ENCODE data around the gene TMA7B.

TMA7B gene

DNA sequence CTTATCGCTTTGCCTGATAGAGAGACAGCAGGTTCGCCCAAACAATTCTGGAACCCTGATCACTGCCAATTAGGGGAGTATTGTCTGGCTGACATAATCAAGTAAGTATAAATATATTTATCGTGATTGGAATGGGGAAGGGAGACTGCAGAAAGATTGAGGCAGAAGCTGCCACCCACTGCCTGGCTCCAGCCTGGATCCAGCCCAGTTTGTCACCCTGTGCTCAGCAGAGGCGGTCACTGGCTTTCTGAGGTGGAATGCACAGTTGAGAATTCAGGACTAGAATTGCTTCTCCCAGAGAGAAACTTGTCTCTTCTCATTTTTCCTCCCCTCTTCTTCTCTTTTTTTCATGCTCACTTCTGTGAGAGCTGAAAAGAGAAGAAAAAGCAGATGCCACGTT lies 33.4 kb upstream of the TMA7B start:
- peak overlapping the region in 1 of 2 donors; percentile 75 for H3K27ac Mint-ChIP-seq
- H3K9me3 Mint-ChIP-seq = no peaks in the 10 kb centered on the region
- H3K4me3 Mint-ChIP-seq = no peak overlapping the region
- peaks cover 56% of the 10 kb centered on the region for H3K4me1 Mint-ChIP-seq
- no peak for DNase-seq
- ATAC-seq = no peak
- no peaks in the 10 kb centered on the region for H3K27me3 Mint-ChIP-seq

DNA sequence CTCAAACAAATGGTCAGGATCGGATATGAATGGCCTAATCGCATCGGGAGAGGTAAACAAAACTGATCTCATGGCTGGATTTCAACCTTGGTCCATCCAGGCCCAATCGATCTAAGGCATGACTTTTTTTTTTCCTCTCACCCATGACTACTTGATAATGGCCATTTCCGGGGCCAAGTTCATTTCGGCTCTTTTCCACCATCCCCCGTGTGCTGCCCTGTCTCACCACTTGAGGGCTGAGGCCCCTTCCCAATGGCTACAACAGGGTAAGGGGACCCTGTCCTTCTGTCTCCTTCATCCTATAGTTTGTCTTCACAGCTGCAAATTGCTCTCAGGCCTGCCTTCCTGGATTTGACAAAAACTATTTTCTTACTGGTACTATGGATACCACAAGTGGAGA lies 32.7 kb upstream of the TMA7B start:
- ATAC-seq (peak; percentile 73), DNase-seq (peak in 1 of 2 donors; percentile 52)
- H3K4me3 Mint-ChIP-seq = no peak overlapping the region
- peaks cover 49% of the 10 kb centered on the region for H3K4me1 Mint-ChIP-seq
- H3K27ac Mint-ChIP-seq = peak overlapping the region in 1 of 2 donors; percentile 77
- H3K9me3 Mint-ChIP-seq = no peaks in the 10 kb centered on the region
- H3K27me3 Mint-ChIP-seq = no peaks in the 10 kb centered on the region

DNA sequence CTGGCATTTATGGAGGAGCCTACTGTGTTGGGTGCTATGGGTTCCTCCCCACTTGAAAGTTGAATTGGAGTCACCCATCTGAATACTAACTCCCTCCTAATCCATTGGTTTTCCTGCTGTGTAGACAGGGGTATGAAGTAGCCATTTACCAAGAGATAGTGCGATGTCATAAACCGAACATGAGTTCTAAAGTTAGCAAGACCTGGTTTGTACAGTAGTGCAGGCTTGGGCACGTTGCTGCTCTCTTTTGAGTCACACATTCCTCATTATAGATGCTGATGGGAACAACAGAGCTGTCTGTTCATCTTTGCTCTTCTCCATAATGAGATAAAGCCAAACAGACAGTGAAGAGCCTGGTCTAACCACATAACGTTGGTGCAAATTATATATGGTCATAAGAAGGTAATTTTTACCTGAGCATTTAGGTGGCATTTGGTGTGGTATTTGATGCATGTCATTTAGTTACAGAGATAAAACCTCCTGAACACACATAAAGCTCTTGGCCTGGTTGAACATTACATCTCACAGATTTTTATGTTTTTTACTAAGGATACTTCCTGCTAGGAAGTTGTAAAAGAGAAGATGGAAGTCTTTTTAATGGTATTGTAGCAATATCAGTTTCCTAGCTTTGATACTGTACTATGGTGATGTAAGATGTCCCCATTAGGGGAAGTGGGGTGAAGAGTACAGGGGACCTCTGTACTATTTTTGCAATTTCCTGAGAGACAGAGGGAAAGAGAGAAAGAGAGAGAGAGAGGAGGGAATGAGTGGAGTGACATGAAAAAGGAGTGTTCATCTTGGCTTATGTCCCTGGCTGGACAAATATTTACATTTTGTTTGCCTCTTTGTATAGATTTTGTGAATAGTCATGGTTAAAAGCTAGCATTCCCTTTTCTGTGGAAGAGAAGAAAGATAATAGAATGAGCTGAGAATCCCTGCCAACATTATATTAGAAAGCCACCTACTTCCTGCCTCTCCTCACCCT lies 31.4 kb upstream of the TMA7B start:
- Mint-ChIP-seq H3K27me3 (no peaks in the 10 kb centered on the region), H3K9me3 (no peaks in the 10 kb centered on the region), H3K4me1 (peaks cover 49% of the 10 kb centered on the region), H3K4me3 (no peak overlapping the region), H3K27ac (peak overlapping the region in 1 of 2 donors; percentile 77)
- ATAC-seq = no peak
- no peak for DNase-seq

DNA sequence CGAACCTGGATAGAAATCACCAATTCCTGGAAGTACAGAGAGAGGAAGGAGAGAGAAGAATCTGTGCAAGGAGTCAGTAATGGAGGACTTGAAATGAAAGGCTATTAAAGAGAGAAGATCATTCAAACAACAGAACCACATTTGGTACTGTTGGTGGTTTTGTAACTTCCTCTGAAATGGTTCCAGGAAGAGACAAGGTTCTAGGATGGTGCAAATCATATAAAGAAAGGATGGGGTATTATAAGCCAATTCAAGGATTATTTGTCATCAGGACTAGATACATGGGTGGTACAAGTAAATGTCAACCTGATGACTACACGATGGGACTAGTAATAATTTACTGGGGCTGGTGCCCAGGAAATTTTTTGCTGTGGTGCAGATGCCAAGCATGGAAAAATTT lies 28.9 kb upstream of the TMA7B start:
- no peaks in the 10 kb centered on the region for H3K9me3 Mint-ChIP-seq
- no peak for DNase-seq
- peak; percentile 44 for ATAC-seq
- H3K27ac Mint-ChIP-seq = no peak overlapping the region
- no peaks in the 10 kb centered on the region for H3K27me3 Mint-ChIP-seq
- H3K4me1 Mint-ChIP-seq = peaks cover 49% of the 10 kb centered on the region
- H3K4me3 Mint-ChIP-seq = no peak overlapping the region

DNA sequence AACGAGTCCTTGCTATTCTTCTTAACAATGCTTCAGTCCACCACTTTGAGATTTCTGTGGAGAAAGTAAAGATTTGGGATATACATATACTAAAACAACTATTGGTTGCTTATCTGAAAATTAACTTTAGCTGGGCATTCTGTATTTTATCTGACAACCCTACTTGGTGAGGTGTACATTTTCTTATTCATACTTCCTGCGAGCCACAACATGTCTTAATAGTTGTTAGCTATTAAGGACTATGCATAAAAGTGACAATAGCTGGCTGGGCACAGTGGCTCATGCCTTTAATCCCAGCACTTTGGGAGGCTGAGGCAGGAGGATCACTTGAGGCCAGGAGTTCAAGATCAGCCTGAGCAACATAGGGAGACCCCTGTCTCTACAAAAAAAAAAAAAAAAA lies 28.0 kb upstream of the TMA7B start:
- Mint-ChIP-seq H3K4me3 (no peak overlapping the region), H3K27me3 (no peaks in the 10 kb centered on the region)

DNA sequence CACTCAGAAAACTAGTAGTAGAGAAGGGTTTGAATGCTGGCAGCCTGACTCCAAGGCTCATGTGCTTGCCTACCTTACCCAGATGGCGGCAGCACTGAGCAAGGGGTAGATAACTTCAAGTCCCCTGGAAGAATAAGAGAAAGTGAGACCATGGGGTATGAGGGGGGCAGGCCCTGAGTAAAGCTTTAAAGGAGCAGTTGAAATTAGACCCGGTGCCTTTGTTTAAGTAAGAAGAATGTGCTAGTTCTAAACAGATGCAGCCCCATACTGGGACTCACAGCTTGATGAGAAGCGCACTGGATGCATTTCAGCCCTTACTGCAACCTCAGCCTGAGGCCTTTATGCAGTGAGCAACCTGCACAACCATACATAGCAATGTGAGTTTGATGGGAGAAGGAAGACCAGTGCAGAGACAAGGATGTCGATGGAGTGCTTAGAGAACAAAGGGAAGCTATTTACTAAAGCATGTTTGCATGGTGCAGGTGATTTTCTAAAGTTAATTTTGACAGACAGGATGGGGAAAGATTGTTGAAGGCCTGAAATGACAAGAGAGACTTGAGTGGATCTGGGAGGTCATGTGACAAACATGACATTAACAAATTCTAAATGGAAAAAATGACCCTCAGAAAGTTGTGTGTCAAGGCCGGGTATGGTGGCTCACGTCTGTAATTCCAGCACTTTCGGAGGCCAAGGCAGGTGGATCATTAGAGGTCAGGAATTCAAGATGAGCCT lies 27.1 kb upstream of the TMA7B start:
- ATAC-seq = peak; percentile 67
- Mint-ChIP-seq H3K27ac (peak overlapping the region; percentile 95 to 98), H3K4me3 (peak overlapping the region; percentile 84 to 92), H3K27me3 (no peaks in the 10 kb centered on the region), H3K4me1 (peaks cover 58% of the 10 kb centered on the region), H3K9me3 (no peaks in the 10 kb centered on the region)
- peak; percentile 75 to 78 for DNase-seq

More for the DNA sequence above, 28.0 kb upstream of the TMA7B start:
- ATAC-seq (no peak), DNase-seq (no peak)
- Mint-ChIP-seq H3K9me3 (no peaks in the 10 kb centered on the region), H3K4me1 (peaks cover 55% of the 10 kb centered on the region), H3K27ac (peak overlapping the region in 1 of 2 donors; percentile 39)

DNA sequence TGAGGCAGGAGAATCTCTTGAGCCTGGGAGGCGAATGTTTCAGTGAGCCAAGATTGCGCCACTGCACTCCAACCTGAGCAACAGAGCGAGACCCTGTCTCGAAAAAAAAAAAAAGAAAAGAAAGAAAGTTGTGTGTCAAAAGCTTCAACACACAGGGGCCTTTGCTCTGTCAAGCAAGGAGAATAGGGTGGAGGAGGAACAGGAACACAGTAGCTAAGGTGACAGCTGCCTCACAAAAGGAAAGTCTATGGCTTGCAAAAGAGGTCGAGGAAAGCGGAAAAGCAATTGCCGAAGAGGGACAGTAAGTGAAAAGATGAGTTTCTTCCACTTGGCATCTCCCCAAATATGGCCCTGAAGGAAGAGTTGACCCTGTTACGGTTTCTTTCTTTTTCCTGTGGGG lies 26.5 kb upstream of the TMA7B start:
- ATAC-seq = peak; percentile 5
- H3K4me1 Mint-ChIP-seq = peaks cover 62% of the 10 kb centered on the region

DNA sequence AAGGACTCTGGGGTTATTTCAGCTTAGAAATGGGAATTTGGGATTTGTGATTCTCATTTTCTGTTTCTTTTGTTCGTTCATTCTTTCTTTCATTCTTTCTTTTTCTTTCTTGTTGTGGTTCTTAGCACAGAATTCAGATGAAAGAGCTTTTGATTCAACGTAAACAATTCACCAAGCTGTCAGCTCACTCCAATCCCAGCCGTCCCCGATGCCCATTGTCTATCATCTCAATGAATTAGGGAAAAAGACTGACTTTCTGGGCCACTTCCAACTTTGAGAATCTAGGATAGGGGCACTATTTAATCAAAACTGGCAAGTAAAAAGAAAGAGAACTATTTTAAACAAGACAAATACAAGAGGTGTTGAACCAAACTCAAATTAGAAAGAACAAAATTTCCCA lies 25.1 kb upstream of the TMA7B start:
- H3K4me3 Mint-ChIP-seq = peak overlapping the region; percentile 84 to 92
- H3K27me3 Mint-ChIP-seq = no peaks in the 10 kb centered on the region
- H3K27ac Mint-ChIP-seq = peak overlapping the region; percentile 95
- ATAC-seq (no peak), DNase-seq (no peak)
- peaks cover 74% of the 10 kb centered on the region for H3K4me1 Mint-ChIP-seq
- no peaks in the 10 kb centered on the region for H3K9me3 Mint-ChIP-seq

More for the DNA sequence above, 26.5 kb upstream of the TMA7B start:
- H3K27ac Mint-ChIP-seq = peak overlapping the region; percentile 95 to 98
- peak overlapping the region; percentile 84 to 92 for H3K4me3 Mint-ChIP-seq
- no peak for DNase-seq
- no peaks in the 10 kb centered on the region for H3K27me3 Mint-ChIP-seq
- no peaks in the 10 kb centered on the region for H3K9me3 Mint-ChIP-seq

DNA sequence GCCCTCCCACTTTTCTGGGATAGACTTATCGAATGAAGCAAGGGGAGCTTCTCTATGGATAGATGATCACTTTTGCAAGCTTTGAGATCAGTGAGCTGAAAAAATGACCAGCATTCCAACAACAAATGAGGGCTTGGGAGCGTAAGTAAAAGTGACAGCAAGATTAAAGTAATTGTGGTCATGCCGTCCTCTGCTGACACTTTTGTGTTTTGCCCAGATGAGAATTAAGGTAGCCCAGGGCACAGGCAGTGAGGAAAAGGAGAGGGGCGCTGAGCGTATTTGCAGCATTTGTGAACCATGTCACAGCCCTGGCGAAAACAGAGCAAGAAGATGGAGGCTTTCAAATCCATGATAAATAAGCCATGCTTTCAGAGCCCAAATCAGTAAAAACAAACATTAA lies 24.6 kb upstream of the TMA7B start:
- ATAC-seq (no peak), DNase-seq (no peak)
- Mint-ChIP-seq H3K27me3 (no peaks in the 10 kb centered on the region), H3K9me3 (no peaks in the 10 kb centered on the region), H3K27ac (peak overlapping the region; percentile 95), H3K4me3 (peak overlapping the region; percentile 84 to 92), H3K4me1 (peaks cover 79% of the 10 kb centered on the region)

DNA sequence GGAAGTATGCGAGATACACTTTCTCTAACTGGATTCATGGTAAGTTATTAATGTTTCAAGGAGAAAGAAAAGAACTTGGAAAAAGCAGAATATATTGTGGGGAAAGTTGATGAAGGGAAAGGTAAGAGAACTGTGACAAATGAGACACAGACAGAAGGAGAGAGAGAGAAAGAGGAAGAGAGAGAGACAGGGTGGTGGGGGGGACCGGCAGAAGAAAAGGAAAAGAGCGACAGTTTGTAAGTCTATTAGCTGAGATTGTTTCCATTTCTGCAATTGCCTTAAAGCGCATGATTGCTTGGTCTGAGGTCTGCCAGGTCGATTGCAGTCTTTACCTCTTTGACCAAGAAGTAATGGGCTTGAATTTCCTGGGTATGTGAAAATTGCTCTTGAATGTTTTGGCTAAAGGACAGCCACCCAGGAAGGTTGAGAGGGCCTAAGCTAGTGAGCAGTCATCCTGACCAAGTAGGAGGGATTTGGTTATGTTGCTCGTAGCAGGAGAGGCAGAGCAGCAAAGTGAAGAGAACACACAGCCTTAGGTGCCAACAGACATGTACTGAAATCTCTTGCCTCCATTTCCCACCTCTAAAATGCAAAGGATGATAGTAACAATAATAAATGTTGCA lies 23.6 kb upstream of the TMA7B start:
- Mint-ChIP-seq H3K4me1 (peaks cover 89% of the 10 kb centered on the region), H3K27ac (peak overlapping the region; percentile 61 to 95), H3K9me3 (no peaks in the 10 kb centered on the region), H3K4me3 (peak overlapping the region; percentile 84 to 92), H3K27me3 (no peaks in the 10 kb centered on the region)
- DNase-seq (no peak), ATAC-seq (no peak)

DNA sequence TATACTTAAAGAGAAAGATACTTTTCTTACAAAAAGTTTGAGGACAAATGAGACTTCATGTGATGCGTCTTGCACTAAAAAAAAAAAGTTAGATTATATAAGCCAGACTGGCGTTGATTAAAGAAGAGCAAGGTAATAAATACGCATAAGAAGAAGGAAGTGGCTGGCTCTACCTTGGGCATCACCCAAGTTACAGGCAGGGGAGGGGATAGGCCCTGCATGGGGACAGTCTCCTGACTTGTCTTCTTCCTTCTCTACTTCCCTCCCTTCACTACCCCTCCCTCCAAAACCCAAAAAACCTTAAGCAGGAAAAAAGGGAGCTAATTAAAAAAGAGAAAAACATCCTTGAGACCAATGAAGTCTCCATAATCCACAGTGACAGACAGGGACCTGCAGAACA lies 22.3 kb upstream of the TMA7B start:
- ATAC-seq = no peak
- peak overlapping the region; percentile 84 to 92 for H3K4me3 Mint-ChIP-seq

DNA sequence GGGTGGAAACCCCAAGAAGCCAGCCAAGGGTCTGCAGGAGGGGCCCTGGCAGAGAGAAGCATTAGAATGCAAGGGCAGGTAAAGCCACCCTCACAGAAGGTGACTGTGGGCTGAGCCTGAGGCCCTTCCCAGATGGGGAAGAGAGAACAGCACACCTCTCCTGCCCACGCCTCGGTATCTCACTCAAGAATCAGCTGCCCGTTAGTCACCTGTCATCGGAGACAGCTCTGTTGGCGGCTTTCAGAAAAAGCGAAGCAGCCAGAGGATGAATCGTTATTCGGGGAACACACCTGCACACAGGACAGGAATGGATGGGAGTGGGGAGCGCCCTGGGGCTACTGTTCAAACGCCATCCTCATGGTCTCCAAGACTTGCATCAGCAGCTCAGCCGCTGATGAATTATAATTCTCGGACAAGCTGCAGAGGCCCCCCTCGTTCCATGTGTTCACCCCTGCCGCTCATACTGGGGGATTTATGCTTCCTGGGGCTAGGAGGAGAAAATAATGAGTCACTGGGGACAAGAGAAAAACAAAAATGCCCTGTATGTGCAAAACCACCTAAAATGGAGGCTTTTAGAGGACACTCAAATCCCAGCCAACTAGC lies 21.6 kb upstream of the TMA7B start:
- Mint-ChIP-seq H3K9me3 (no peaks in the 10 kb centered on the region), H3K27ac (peak overlapping the region; percentile 92), H3K4me3 (peak overlapping the region; percentile 84 to 92), H3K4me1 (peaks cover 98% of the 10 kb centered on the region), H3K27me3 (no peaks in the 10 kb centered on the region)
- ATAC-seq (peak; percentile 50), DNase-seq (peak in 1 of 2 donors; percentile 61)

More for the DNA sequence above, 22.3 kb upstream of the TMA7B start:
- Mint-ChIP-seq H3K27ac (peak overlapping the region; percentile 92), H3K27me3 (no peaks in the 10 kb centered on the region), H3K4me1 (peaks cover 98% of the 10 kb centered on the region), H3K9me3 (no peaks in the 10 kb centered on the region)
- DNase-seq = no peak

DNA sequence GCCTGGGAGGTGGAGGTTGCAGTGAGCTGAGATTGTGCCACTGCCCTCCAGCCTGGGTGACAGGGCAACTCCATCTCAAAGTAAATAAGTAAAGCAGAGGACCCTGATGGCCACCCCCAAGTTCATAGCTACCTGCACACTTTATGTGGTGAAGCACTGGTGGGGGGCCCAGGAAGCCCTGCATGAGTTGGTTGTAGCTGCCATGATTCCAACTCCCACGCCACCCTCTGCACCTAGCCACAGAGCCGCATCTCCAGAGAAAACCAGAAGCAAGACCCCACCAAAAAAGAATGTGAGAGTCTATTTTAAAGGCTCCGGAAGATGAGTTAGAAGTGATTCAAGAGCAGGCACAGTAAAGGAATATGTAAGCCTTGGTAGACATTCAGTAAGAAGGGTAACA lies 20.4 kb upstream of the TMA7B start:
- peak overlapping the region; percentile 80 to 84 for H3K4me3 Mint-ChIP-seq
- H3K9me3 Mint-ChIP-seq = no peaks in the 10 kb centered on the region
- DNase-seq (no peak), ATAC-seq (no peak)
- peak overlapping the region; percentile 75 to 83 for H3K27ac Mint-ChIP-seq
- H3K4me1 Mint-ChIP-seq = peaks cover 98% of the 10 kb centered on the region
- H3K27me3 Mint-ChIP-seq = no peaks in the 10 kb centered on the region

DNA sequence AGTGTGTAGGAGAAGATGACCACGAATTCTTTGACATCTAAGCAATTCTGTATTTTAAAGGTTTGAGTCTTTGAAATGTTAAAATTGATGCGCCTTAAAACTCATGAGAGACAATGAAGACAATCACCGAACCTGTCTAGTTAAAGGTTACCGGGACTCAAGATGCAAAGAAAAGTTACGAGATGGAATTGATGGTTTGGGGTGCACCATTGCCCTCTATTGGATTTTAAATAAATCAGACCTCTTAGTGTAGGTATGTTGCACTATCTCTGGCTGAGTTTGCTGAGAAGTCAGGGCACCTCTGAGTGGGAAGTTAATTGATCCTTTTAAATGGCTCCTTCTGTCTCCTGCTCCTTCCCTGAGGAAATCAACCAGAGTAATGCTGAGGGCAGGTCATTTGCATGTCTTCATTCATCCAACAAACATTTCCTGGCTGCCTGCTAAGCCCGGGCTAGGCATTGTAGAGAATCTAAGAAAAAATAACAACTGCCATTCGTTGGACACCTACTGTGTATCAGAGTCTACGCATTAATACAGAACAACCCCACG lies 19.4 kb upstream of the TMA7B start:
- H3K9me3 Mint-ChIP-seq = no peaks in the 10 kb centered on the region
- ATAC-seq (peak; percentile 52), DNase-seq (no peak)
- no peaks in the 10 kb centered on the region for H3K27me3 Mint-ChIP-seq
- peaks cover 98% of the 10 kb centered on the region for H3K4me1 Mint-ChIP-seq
- peak overlapping the region; percentile 80 to 84 for H3K4me3 Mint-ChIP-seq
- H3K27ac Mint-ChIP-seq = peak overlapping the region in 1 of 2 donors; percentile 90

DNA sequence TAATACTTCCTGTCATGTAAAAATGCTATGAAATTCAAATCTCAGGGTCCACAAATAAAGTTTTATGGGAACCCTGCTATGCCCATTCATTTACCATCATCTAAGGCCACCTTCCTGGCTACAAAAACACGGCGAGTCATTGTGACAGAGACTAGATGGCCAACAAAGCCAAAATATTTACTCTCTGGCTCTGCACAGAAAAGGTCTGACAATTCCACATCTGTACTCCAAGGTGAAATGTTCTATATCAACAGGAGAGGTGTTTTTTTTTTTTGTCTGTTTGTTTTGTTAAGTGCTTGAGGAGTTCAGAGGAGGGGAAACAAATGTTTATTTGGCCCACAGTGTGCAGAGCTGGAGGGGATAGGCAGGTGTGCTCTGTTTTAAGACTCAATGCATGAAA lies 18.6 kb upstream of the TMA7B start:
- ATAC-seq = no peak
- peaks cover 98% of the 10 kb centered on the region for H3K4me1 Mint-ChIP-seq
- no peak for DNase-seq
- H3K4me3 Mint-ChIP-seq = peak overlapping the region; percentile 8 to 78
- no peaks in the 10 kb centered on the region for H3K9me3 Mint-ChIP-seq
- no peaks in the 10 kb centered on the region for H3K27me3 Mint-ChIP-seq
- H3K27ac Mint-ChIP-seq = peak overlapping the region; percentile 60 to 99

Data from stimulated activated naive CD8-positive, alpha-beta T cell treated with anti-CD3 and anti-CD28 coated beads, Interleukin-15, amount 100 ng/mL, for 72 hours (primary cell).